ENCODE measurements around the gene STK26. TPM values are rescaled to one million over a fixed set of nuclear protein-coding genes. Genes with fewer than 3 reads are reported as not detected.
"Not testable (repeated sequence)": the region's sequence is repeated elsewhere in the genome, so short reads cannot be mapped to it uniquely, and the experiment has no call there.

The STK26 gene
- total RNA-seq, 1 donor = 9.1 TPM

- no peak for TF ChIP-seq CTCF (IDR thresholded peaks at IDR 0.05; ENCODE audit: insufficient read depth, low read depth, low read length)
- no peak overlapping the region for H3K4me3 ChIP-seq (ENCODE audit: low read depth, low read length)
- DNase-seq (ENCODE audit: low read depth) = no peak
Measured at GRCh38 chrX:131988236-131988635, 34.9 kb upstream of the STK26 start.

GRCh38 chrX:132001127-132001526 lies 22.0 kb upstream of the STK26 start:
- no peak for TF ChIP-seq CTCF (IDR thresholded peaks at IDR 0.05; ENCODE audit: insufficient read depth, low read depth, low read length)
- H3K4me3 ChIP-seq (ENCODE audit: low read depth, low read length) = no peak overlapping the region

GRCh38 chrX:132004728-132005127 lies 18.4 kb upstream of the STK26 start:
- no peak for TF ChIP-seq CTCF (IDR thresholded peaks at IDR 0.05; ENCODE audit: insufficient read depth, low read depth, low read length)
- H3K4me3 ChIP-seq (ENCODE audit: low read depth, low read length) = no peak overlapping the region
- DNase-seq (ENCODE audit: low read depth) = no peak

More at GRCh38 chrX:132001127-132001526, 22.0 kb upstream of the STK26 start:
- no peak for DNase-seq (ENCODE audit: low read depth)

- H3K4me3 ChIP-seq (ENCODE audit: low read depth, low read length) = no peak overlapping the region
- no peak for TF ChIP-seq CTCF (IDR thresholded peaks at IDR 0.05; ENCODE audit: insufficient read depth, low read depth, low read length)
Measured at GRCh38 chrX:132009350-132009749, 13.8 kb upstream of the STK26 start.

GRCh38 chrX:132010213-132010612 lies 12.9 kb upstream of the STK26 start:
- DNase-seq (ENCODE audit: low read depth); H3K4me3 ChIP-seq (ENCODE audit: low read depth, low read length): not testable (repeated sequence)

More at GRCh38 chrX:132009350-132009749, 13.8 kb upstream of the STK26 start:
- DNase-seq (ENCODE audit: low read depth) = no peak

- no peak overlapping the region for H3K4me3 ChIP-seq (ENCODE audit: low read depth, low read length)
- DNase-seq (ENCODE audit: low read depth) = no peak
- TF ChIP-seq CTCF (IDR thresholded peaks at IDR 0.05; ENCODE audit: insufficient read depth, low read depth, low read length) = no peak
Measured at GRCh38 chrX:132015875-132016274, 7.2 kb upstream of the STK26 start.

GRCh38 chrX:132016628-132017430 lies 6.3 kb upstream of the STK26 start:
- no peak for DNase-seq (ENCODE audit: low read depth)
- no peak for TF ChIP-seq CTCF (IDR thresholded peaks at IDR 0.05; ENCODE audit: insufficient read depth, low read depth, low read length)
- no peak overlapping the region for H3K4me3 ChIP-seq (ENCODE audit: low read depth, low read length)

All from fibroblast of villous mesenchyme (primary cell).